Measurements from ENCODE around the gene DIP2C. TPM values are rescaled to one million over a fixed set of nuclear protein-coding genes. Genes with fewer than 3 reads are reported as not detected.
A peak's percentile ranks its signal among the peaks of the same experiment; 100 is the strongest.

DIP2C gene
- total RNA-seq, 2 donors from 2014 or later: 9.6 to 11.9 TPM

DNA sequence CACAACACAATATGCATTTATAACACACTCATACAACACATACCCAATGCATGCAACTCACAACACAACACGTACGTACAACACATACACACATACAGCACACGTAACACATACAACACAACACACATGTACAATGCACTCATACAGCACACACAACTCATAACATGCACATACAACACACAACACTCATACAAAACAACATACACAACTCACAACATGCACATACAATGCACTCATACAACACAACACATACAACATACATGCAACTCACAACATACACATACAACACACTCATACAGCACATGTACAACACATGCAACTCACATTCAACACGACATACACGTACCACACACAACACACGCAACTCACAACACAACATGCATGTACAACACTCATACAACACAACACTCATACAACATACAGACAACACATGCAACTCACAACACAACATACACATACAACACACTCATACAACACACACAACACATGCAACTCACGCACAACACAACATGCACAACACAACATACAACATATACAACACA, 21.8 kb downstream of the DIP2C start:
- ATAC-seq (no peak), DNase-seq (no peak)
- TF ChIP-seq, protein P1, sequence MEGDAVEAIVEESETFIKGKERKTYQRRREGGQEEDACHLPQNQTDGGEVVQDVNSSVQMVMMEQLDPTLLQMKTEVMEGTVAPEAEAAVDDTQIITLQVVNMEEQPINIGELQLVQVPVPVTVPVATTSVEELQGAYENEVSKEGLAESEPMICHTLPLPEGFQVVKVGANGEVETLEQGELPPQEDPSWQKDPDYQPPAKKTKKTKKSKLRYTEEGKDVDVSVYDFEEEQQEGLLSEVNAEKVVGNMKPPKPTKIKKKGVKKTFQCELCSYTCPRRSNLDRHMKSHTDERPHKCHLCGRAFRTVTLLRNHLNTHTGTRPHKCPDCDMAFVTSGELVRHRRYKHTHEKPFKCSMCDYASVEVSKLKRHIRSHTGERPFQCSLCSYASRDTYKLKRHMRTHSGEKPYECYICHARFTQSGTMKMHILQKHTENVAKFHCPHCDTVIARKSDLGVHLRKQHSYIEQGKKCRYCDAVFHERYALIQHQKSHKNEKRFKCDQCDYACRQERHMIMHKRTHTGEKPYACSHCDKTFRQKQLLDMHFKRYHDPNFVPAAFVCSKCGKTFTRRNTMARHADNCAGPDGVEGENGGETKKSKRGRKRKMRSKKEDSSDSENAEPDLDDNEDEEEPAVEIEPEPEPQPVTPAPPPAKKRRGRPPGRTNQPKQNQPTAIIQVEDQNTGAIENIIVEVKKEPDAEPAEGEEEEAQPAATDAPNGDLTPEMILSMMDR (IDR thresholded peaks at IDR 0.05): no peak
- intact Hi-C loops (cut with DNase I): no loop called here
- Histone ChIP-seq H3K36me3 (replicated peaks in 1 of 2; ENCODE audit: insufficient read depth in 1 of 2, low read depth in 2 of 2) (no peaks in the 10 kb centered on the region), H3K27me3 (no peaks in the 10 kb centered on the region), H3K9me3 (no peaks in the 10 kb centered on the region), H3K4me1 (peaks cover 13% of the 10 kb centered on the region), H3K4me3 (no peak overlapping the region), H3K27ac (peak overlapping the region in 1 of 4 donors; percentile 12)
- WGBS, 2 donors: 95% methylated on average over 7 of the region's 7 CpGs

DNA sequence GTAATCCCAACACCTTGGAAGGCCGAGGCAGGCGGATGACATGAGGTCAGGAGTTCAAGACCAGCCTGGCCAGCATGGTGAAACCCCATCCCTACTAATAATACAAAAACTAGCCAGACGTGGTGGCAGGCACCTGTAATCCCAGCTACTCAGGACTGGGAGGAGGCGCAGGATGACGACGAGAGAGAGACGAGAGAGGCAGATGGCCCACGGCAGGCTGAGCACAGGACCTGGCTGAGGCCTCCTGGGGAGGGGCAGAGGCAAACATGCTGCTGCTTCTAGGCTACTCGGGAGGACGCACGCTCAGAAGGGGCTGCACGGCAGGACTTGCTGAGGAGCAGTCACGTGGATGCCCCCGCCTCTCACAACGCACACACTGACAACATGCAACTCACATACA, 22.4 kb downstream of the DIP2C start:
- DNase-seq (peak in 2 of 4 donors; percentile 10 to 20), ATAC-seq (no peak)
- Histone ChIP-seq H3K27me3 (no peaks in the 10 kb centered on the region), H3K4me3 (no peak overlapping the region), H3K9me3 (no peaks in the 10 kb centered on the region), H3K27ac (no peak overlapping the region), H3K4me1 (peaks cover 19% of the 10 kb centered on the region), H3K36me3 (replicated peaks in 1 of 2; ENCODE audit: insufficient read depth in 1 of 2, low read depth in 2 of 2) (no peaks in the 10 kb centered on the region)
- 87 to 91% methylated on average over 15 of the region's 15 CpGs for WGBS, 2 donors
- intact Hi-C loops (cut with DNase I): no loop called here
- TF ChIP-seq, protein P1 (IDR thresholded peaks at IDR 0.05): no peak
- TF ChIP-seq POLR2A (IDR thresholded peaks at IDR 0.05): no peak

DNA sequence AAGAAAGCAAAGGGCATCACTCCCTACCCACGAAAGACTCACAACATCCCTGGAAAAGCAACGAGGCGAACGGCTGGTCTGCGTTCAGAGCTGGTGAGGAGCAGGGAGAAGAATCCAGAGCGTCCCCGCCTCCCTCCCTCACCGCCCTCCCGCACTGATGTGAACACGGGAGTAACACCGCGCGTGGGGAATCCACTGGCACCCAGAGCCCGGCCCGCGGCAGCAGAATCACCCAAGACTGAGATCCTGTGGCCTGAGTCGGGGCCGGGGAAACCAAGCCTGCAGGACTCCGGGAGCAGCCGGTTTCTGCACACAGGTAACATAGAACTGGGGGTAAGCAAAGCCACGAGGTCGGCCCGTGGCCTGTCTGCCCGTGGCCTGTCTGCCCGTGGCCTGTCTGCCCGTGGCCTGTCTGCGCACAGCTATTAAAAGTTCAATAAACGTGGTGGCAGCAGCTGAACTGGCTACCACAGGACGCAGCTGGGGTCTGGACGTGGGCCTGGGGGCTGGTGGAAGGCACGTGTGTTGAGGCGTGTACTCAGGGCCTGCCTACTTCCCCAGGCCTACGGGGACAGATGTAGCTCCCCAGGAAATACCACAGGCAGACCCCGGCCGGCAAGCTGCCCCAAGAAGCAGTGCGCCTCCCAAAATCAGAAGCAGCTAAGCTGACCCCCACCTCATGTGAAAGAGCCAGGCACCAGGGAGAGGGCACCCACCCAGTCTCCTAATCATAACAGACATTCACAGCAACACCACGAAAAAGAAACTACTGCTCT, 23.0 kb downstream of the DIP2C start:
- 86 to 90% methylated on average over 31 of the region's 37 CpGs for WGBS, 2 donors
- ATAC-seq (no peak), DNase-seq (peak in 1 of 4 donors; percentile 13)
- Histone ChIP-seq H3K4me3 (no peak overlapping the region), H3K36me3 (replicated peaks in 1 of 2; ENCODE audit: insufficient read depth in 1 of 2, low read depth in 2 of 2) (no peaks in the 10 kb centered on the region), H3K27ac (peak overlapping the region in 3 of 4 donors; percentile 74 to 83 (median 75)), H3K4me1 (peaks cover 26% of the 10 kb centered on the region), H3K27me3 (no peaks in the 10 kb centered on the region), H3K9me3 (no peaks in the 10 kb centered on the region)
- intact Hi-C loops (cut with DNase I): no loop called here
- TF ChIP-seq POLR2A (IDR thresholded peaks at IDR 0.05): no peak
- TF ChIP-seq, protein P1 (IDR thresholded peaks at IDR 0.05): no peak

DNA sequence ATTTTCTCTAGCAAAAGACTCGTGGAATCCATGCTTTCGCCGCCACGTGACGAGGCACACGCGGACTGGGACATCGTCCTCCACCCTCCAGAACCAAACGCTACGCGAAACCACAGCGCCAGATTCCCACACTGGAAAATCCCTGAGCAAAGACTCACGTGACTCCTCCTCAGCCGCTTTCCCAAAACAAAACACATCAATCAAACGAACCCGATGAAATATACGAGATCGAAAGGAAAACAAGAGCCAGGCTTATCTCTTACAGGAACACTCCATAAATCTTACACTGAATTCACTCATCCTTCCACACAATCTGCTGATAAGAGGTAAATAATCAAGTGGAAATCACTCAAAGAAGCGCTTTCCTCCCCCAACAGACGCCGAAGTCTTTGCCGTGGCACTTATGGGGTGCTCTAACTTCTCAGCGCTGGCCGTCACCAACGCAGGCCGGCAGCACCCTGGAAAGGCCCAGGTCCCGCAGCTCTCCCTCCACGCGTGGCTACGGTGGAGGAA, 23.8 kb downstream of the DIP2C start:
- peak overlapping the region; percentile 12 to 83 (median 74) for H3K27ac ChIP-seq
- no peaks in the 10 kb centered on the region for H3K27me3 ChIP-seq
- H3K9me3 ChIP-seq: no peaks in the 10 kb centered on the region
- TF ChIP-seq, protein P1 (IDR thresholded peaks at IDR 0.05): peak in 1 of 7 experiments; percentile 9
- TF ChIP-seq POLR2A (IDR thresholded peaks at IDR 0.05): no peak
- peaks cover 33% of the 10 kb centered on the region for H3K4me1 ChIP-seq
- H3K4me3 ChIP-seq: no peak overlapping the region
- H3K36me3 ChIP-seq (replicated peaks in 1 of 2; ENCODE audit: insufficient read depth in 1 of 2, low read depth in 2 of 2): no peaks in the 10 kb centered on the region
- DNase-seq (peak; percentile 52 to 72 (median 61)), ATAC-seq (peak; percentile 64)
- whole genome bisulfite sequencing, 2 donors: 48 to 53% methylated on average over 30 of the region's 30 CpGs
- intact Hi-C loops (cut with DNase I): no loop called here
